HepG2 (cell line): ENCODE results near the gene ACOT8. TPM values are rescaled to one million over a fixed set of nuclear protein-coding genes. Genes with fewer than 3 reads are reported as not detected.

ENCODE experiments used
- FOXO1 ChIP-seq: sonication (generic); formaldehyde crosslinking; IDR thresholded peaks from 2 replicates; pipeline ENCODE4 v1.4.0; 2020; ENCODE audit warnings: missing genetic modification reagents
- HOXD1 ChIP-seq: sonication (generic); formaldehyde crosslinking; IDR thresholded peaks from 2 replicates; pipeline ENCODE4 v1.5.0; 2020; ENCODE audit warnings: missing genetic modification reagents
- MLLT10 ChIP-seq: sonication (generic); formaldehyde crosslinking; IDR thresholded peaks from 2 replicates; pipeline ENCODE4 v1.4.0; 2020; ENCODE audit warnings: missing genetic modification reagents
- NKX3-1 ChIP-seq: sonication (generic); formaldehyde crosslinking; IDR thresholded peaks from 2 replicates; pipeline ENCODE4 v1.5.0; 2020; ENCODE audit warnings: missing genetic modification reagents
- PAF1 ChIP-seq: IDR thresholded peaks from 2 replicates; pipeline ENCODE4 v1.6.1; 2016; ENCODE audit warnings: missing genetic modification reagents, missing compliant biosample characterization
- PTBP1 ChIP-seq: fragments of 200-400 bp; formaldehyde crosslinking; IDR thresholded peaks from 2 replicates; pipeline ENCODE4 v1.6.1; 2018; ENCODE audit warnings: low read length, low read depth; ENCODE audit not compliant: poor library complexity, severe bottlenecking
- SNAPC2 ChIP-seq: sonication (generic); formaldehyde crosslinking; IDR thresholded peaks from 2 replicates; pipeline ENCODE4 v1.8.1; 2022; ENCODE audit warnings: mild to moderate bottlenecking, missing genetic modification reagents
- ZNF33B ChIP-seq: sonication (generic); formaldehyde crosslinking; IDR thresholded peaks from 2 replicates; pipeline ENCODE4 v1.5.1; 2020; ENCODE audit warnings: mild to moderate bottlenecking, missing genetic modification reagents
- ZNF510 ChIP-seq: sonication (generic); formaldehyde crosslinking; IDR thresholded peaks from 2 replicates; pipeline ENCODE4 v1.4.0; 2020; ENCODE audit warnings: low read depth, mild to moderate bottlenecking, missing genetic modification reagents
- ZNF567 ChIP-seq: sonication (generic); formaldehyde crosslinking; IDR thresholded peaks from 2 replicates; pipeline ENCODE4 v1.8.1; 2023; ENCODE audit warnings: mild to moderate bottlenecking, missing genetic modification reagents, borderline replicate concordance
- ZNF615 ChIP-seq: sonication (generic); formaldehyde crosslinking; IDR thresholded peaks from 2 replicates; pipeline ENCODE4 v1.5.0; 2020; ENCODE audit warnings: mild to moderate bottlenecking, missing genetic modification reagents, borderline replicate concordance
- ZNF746 ChIP-seq: sonication (generic); formaldehyde crosslinking; IDR thresholded peaks from 2 replicates; pipeline ENCODE4 v1.8.0; 2022; ENCODE audit warnings: mild to moderate bottlenecking, missing genetic modification reagents
- ZNF766 ChIP-seq: sonication (generic); formaldehyde crosslinking; IDR thresholded peaks from 2 replicates; pipeline ENCODE4 v1.5.0; 2020; ENCODE audit warnings: missing genetic modification reagents, borderline replicate concordance
- ZNF790 ChIP-seq: sonication (generic); formaldehyde crosslinking; IDR thresholded peaks from 2 replicates; pipeline ENCODE4 v1.8.0; 2022; ENCODE audit warnings: missing genetic modification reagents, mild to moderate bottlenecking, borderline replicate concordance
- polyA plus RNA-seq, 8 experiments: library from polyadenylated mRNA; depleted of rRNA in 3 of 8; stranded (reverse) in 7 of 8; unstranded in 1 of 8; fragments of >200 nt; fragmentation: Illumina TruSeq in 4 of 8; extraction: Trizol in 4 of 8; gene quantifications; 2 replicates each; pipeline versions ENCODE4 v1.2.1 to v1.2.3, GENCODE V29; 2011 to 2016; ENCODE audit warnings: low read depth in 4 of 8, missing spikeins in 1 of 8, mixed read lengths in 1 of 8; ENCODE audit not compliant: insufficient read depth in 1 of 8
- total RNA-seq, 5 experiments: library from RNA; depleted of rRNA; stranded (reverse); fragments of >200 nt; fragmentation: Illumina TruSeq; extraction: Trizol; gene quantifications; 2 replicates each; pipeline ENCODE4 v1.2.3, GENCODE V29; 2016; ENCODE audit warnings: low read depth in 1 of 5
- TF ChIP-seq, protein P1 (sequence below): sonication (generic); formaldehyde crosslinking; IDR thresholded peaks from 2 replicates; pipeline ENCODE4 v1.4.0; 2020; ENCODE audit warnings: missing genetic modification reagents
- TF ChIP-seq, protein P2 (sequence below): sonication (generic); formaldehyde crosslinking; IDR thresholded peaks from 2 replicates; pipeline ENCODE4 v1.4.0; 2020; ENCODE audit warnings: missing genetic modification reagents, borderline replicate concordance
- TF ChIP-seq, protein P3 (sequence below), 2 experiments: sonication (generic) in 1 of 2; formaldehyde crosslinking in 1 of 2; IDR thresholded peaks; 2 replicates each; pipeline versions ENCODE4 v1.4.0 to v1.6.1; 2018 to 2020; ENCODE audit warnings: missing genetic modification reagents in 2 of 2, borderline replicate concordance in 1 of 2, low read depth in 1 of 2, mild to moderate bottlenecking in 1 of 2, missing biosample characterization in 1 of 2
- TF ChIP-seq, protein P4 (sequence below): sonication (generic); formaldehyde crosslinking; IDR thresholded peaks from 2 replicates; pipeline ENCODE4 v1.4.0; 2020; ENCODE audit warnings: missing genetic modification reagents; ENCODE audit errors: not compliant biosample characterization

The ACOT8 gene
- total and polyA plus RNA-seq, 2 of the 13 experiments (the other 11 are each of a cell fraction or from before 2014, with no cell fraction given): 31.4 to 45.5 TPM

DNA sequence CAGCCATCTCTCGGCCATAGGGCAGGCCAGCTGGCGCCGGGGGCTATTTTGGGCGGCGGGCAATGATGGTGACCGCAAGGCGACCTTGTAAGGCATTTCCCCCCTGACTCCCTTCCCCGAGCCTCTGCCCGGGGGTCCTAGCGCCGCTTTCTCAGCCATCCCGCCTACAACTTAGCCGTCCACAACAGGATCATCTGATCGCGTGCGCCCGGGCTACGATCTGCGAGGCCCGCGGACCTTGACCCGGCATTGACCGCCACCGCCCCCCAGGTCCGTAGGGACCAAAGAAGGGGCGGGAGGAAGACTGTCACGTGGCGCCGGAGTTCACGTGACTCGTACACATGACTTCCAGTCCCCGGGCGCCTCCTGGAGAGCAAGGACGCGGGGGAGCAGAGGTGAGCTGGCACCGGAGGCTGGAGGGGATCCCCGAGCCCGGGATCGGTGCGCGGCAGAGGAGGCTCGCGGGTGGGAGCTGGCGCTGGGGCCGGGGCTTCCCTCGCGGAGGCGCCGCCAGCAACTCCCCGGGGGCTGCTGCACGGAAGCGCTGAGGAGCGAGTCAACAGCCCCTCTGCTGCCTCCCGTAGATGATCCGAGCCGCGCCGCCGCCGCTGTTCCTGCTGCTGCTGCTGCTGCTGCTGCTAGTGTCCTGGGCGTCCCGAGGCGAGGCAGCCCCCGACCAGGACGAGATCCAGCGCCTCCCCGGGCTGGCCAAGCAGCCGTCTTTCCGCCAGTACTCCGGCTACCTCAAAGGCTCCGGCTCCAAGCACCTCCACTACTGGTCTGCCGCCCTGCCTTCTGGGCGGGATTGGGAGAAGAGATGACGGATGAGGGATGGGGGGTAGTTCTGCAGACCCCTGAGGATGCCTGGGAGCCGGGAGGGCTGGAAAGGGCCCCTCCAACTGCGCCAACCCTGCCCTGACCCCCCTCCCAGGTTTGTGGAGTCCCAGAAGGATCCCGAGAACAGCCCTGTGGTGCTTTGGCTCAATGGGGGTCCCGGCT, 34.1 kb upstream of the ACOT8 start, which contains the start of the genes CTSA and NEURL2 (continued):
- TF ChIP-seq, protein P1, sequence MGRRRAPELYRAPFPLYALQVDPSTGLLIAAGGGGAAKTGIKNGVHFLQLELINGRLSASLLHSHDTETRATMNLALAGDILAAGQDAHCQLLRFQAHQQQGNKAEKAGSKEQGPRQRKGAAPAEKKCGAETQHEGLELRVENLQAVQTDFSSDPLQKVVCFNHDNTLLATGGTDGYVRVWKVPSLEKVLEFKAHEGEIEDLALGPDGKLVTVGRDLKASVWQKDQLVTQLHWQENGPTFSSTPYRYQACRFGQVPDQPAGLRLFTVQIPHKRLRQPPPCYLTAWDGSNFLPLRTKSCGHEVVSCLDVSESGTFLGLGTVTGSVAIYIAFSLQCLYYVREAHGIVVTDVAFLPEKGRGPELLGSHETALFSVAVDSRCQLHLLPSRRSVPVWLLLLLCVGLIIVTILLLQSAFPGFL (CRISPR knock-in tag): no peak
- TF ChIP-seq, protein P2, sequence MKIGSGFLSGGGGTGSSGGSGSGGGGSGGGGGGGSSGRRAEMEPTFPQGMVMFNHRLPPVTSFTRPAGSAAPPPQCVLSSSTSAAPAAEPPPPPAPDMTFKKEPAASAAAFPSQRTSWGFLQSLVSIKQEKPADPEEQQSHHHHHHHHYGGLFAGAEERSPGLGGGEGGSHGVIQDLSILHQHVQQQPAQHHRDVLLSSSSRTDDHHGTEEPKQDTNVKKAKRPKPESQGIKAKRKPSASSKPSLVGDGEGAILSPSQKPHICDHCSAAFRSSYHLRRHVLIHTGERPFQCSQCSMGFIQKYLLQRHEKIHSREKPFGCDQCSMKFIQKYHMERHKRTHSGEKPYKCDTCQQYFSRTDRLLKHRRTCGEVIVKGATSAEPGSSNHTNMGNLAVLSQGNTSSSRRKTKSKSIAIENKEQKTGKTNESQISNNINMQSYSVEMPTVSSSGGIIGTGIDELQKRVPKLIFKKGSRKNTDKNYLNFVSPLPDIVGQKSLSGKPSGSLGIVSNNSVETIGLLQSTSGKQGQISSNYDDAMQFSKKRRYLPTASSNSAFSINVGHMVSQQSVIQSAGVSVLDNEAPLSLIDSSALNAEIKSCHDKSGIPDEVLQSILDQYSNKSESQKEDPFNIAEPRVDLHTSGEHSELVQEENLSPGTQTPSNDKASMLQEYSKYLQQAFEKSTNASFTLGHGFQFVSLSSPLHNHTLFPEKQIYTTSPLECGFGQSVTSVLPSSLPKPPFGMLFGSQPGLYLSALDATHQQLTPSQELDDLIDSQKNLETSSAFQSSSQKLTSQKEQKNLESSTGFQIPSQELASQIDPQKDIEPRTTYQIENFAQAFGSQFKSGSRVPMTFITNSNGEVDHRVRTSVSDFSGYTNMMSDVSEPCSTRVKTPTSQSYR: peak; percentile 98
- TF ChIP-seq, protein P3, sequence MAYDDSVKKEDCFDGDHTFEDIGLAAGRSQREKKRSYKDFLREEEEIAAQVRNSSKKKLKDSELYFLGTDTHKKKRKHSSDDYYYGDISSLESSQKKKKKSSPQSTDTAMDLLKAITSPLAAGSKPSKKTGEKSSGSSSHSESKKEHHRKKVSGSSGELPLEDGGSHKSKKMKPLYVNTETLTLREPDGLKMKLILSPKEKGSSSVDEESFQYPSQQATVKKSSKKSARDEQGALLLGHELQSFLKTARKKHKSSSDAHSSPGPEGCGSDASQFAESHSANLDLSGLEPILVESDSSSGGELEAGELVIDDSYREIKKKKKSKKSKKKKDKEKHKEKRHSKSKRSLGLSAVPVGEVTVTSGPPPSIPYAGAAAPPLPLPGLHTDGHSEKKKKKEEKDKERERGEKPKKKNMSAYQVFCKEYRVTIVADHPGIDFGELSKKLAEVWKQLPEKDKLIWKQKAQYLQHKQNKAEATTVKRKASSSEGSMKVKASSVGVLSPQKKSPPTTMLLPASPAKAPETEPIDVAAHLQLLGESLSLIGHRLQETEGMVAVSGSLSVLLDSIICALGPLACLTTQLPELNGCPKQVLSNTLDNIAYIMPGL (CRISPR knock-in tag; IDR thresholded peaks at IDR 0.05; ENCODE audit: borderline replicate concordance in 1 of 2, low read depth in 1 of 2): peak; percentile 96 to 97
- TF ChIP-seq ZNF33B (CRISPR knock-in tag): peak; percentile 95; the same call in 1 of the 2 replicates
- TF ChIP-seq ZNF790: peak; percentile 95
- TF ChIP-seq PTBP1: peak; percentile 77
- peak; percentile 99 for TF ChIP-seq ZNF766 (CRISPR knock-in tag)
- peak; percentile 94; the same call in 1 of the 2 replicates for TF ChIP-seq ZNF567 (CRISPR knock-in tag)
- TF ChIP-seq NKX3-1 (CRISPR knock-in tag): peak; percentile 98
- TF ChIP-seq ZNF615 (CRISPR knock-in tag): peak; percentile 99
- TF ChIP-seq MLLT10 (CRISPR knock-in tag): no peak; the same call in 1 of the 2 replicates
- TF ChIP-seq HOXD1 (CRISPR knock-in tag): peak; percentile 95
- TF ChIP-seq, protein P4, sequence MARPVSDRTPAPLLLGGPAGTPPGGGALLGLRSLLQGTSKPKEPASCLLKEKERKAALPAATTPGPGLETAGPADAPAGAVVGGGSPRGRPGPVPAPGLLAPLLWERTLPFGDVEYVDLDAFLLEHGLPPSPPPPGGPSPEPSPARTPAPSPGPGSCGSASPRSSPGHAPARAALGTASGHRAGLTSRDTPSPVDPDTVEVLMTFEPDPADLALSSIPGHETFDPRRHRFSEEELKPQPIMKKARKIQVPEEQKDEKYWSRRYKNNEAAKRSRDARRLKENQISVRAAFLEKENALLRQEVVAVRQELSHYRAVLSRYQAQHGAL: peak; percentile 94
- peak; percentile 94 for TF ChIP-seq ZNF746 (CRISPR knock-in tag)
- TF ChIP-seq PAF1 (CRISPR knock-in tag): no peak
- peak; percentile 96 for TF ChIP-seq FOXO1 (CRISPR knock-in tag)
- TF ChIP-seq SNAPC2 (CRISPR knock-in tag): peak; percentile 95; the same call in 1 of the 2 replicates
- peak; percentile 99 for TF ChIP-seq ZNF510 (CRISPR knock-in tag)
